SU-DHL-6 (cell line): ENCODE measurements around the gene CLCA2.

Experiments
- H2AFZ ChIP-seq: fragments of 200-600 bp; sonication (generic); 2 replicates; pipeline ENCODE4 v1.6.1; 2014; ENCODE audit warnings: low read depth, mild to moderate bottlenecking, moderate library complexity, mixed read lengths, antibody characterized with exemption, low read length; ENCODE audit not compliant: severe bottlenecking
- H3F3A ChIP-seq: fragments of 200-600 bp; shearing (Covaris generic); 2 replicates; pipeline ENCODE4 v1.6.0; 2016; ENCODE audit warnings: antibody characterized with exemption, mild to moderate bottlenecking; ENCODE audit not compliant: insufficient read depth
- H3K27ac ChIP-seq: fragments of 200-600 bp; sonication (generic); 2 replicates; pipeline ENCODE4 v1.5.1; 2016; ENCODE audit warnings: low read depth, mild to moderate bottlenecking, low read length, moderate library complexity, mixed read lengths
- H3K27me3 ChIP-seq: fragments of 200-600 bp; sonication (generic), shearing (Covaris generic); 2 replicates; pipeline ENCODE4 v1.6.0; 2014; ENCODE audit warnings: mild to moderate bottlenecking, low read length
- H3K36me3 ChIP-seq: fragments of 200-600 bp; sonication (generic); 2 replicates; pipeline ENCODE4 v1.6.1; 2014; ENCODE audit warnings: mild to moderate bottlenecking, low read length, mixed read lengths
- H3K4me2 ChIP-seq: fragments of 300-600, 200-600 bp; shearing (Covaris generic), sonication (generic); 2 replicates; pipeline ENCODE4 v1.6.0; 2014; ENCODE audit warnings: low read length, low read depth, mild to moderate bottlenecking; ENCODE audit not compliant: poor library complexity, severe bottlenecking
- H3K4me3 ChIP-seq: fragments of 200-600 bp; sonication (generic); 2 replicates; pipeline ENCODE4 v1.5.1; 2014; ENCODE audit warnings: antibody characterized with exemption, low read length, mild to moderate bottlenecking, mixed read lengths; ENCODE audit not compliant: insufficient read depth, poor library complexity, severe bottlenecking
- H3K79me2 ChIP-seq: fragments of 200-600 bp; sonication (generic); 2 replicates; pipeline ENCODE4 v1.6.1; 2014; ENCODE audit warnings: mild to moderate bottlenecking, low read length, moderate library complexity; ENCODE audit not compliant: insufficient read depth
- H3K9ac ChIP-seq: fragments of 200-600 bp; sonication (generic); 2 replicates; pipeline ENCODE4 v1.7.0; 2014; ENCODE audit warnings: mild to moderate bottlenecking, low read length
- H3K9me2 ChIP-seq: fragments of 200-600 bp; sonication (generic); replicated peaks from 2 replicates; pipeline ENCODE4 v1.6.1; 2014; ENCODE audit warnings: low read length; ENCODE audit not compliant: insufficient read depth
- H3K9me3 ChIP-seq: fragments of 200-600 bp; sonication (generic); 2 replicates; pipeline ENCODE4 v1.6.1; 2014; ENCODE audit warnings: low read length, mixed read lengths; ENCODE audit not compliant: insufficient read depth
- H4K20me1 ChIP-seq: fragments of 200-600 bp; sonication (generic); 2 replicates; pipeline ENCODE4 v1.6.1; 2014; ENCODE audit warnings: low read depth, mild to moderate bottlenecking, antibody characterized with exemption, low read length, moderate library complexity, mixed read lengths
- CTCF ChIP-seq: fragments of 200-600 bp; sonication (generic); IDR thresholded peaks from one replicate; pipeline ENCODE4 v1.5.1; 2017; ENCODE audit warnings: antibody characterized with exemption, mild to moderate bottlenecking, low read length, moderate library complexity; ENCODE audit not compliant: insufficient read depth, poor library complexity, severe bottlenecking
- EZH2phosphoT487 ChIP-seq: fragments of 200-600 bp; sonication (generic), shearing (Covaris generic); conservative IDR thresholded peaks from 2 replicates; pipeline ENCODE4 v1.6.1; 2018; ENCODE audit warnings: mild to moderate bottlenecking, antibody characterized with exemption, low read length, moderate library complexity, mixed read lengths

CLCA2 gene

GRCh38 chr1:86419277-86419903 lies 4.6 kb upstream of the CLCA2 start:
- peak overlapping the region; percentile 83 for H2AFZ ChIP-seq
- no peak overlapping the region for H3K4me3 ChIP-seq

GRCh38 chr1:86421601-86422280 lies 2.2 kb upstream of the CLCA2 start:
- Histone ChIP-seq H3K4me3 (no peak overlapping the region), H3K27ac (no peak overlapping the region), H3K27me3 (no peaks in the 10 kb centered on the region), H3F3A (no peaks in the 10 kb centered on the region), H3K4me2 (no peak overlapping the region), H3K36me3 (no peaks in the 10 kb centered on the region), H2AFZ (no peak overlapping the region), H3K9me3 (no peaks in the 10 kb centered on the region), H3K79me2 (no peaks in the 10 kb centered on the region), H3K9ac (no peak overlapping the region), H4K20me1 (no peaks in the 10 kb centered on the region), H3K9me2 (no peaks in the 10 kb centered on the region)
- no peak for TF ChIP-seq CTCF
- no peak for TF ChIP-seq EZH2phosphoT487

More at GRCh38 chr1:86419277-86419903, 4.6 kb upstream of the CLCA2 start:
- H3K27me3 ChIP-seq = no peaks in the 10 kb centered on the region
- no peak overlapping the region for H3K9ac ChIP-seq
- H3K79me2 ChIP-seq = no peaks in the 10 kb centered on the region
- no peaks in the 10 kb centered on the region for H4K20me1 ChIP-seq
- H3F3A ChIP-seq = no peaks in the 10 kb centered on the region
- H3K9me2 ChIP-seq = no peaks in the 10 kb centered on the region
- H3K9me3 ChIP-seq = no peaks in the 10 kb centered on the region
- no peak overlapping the region for H3K27ac ChIP-seq
- H3K4me2 ChIP-seq = peak overlapping the region; percentile 39
- no peaks in the 10 kb centered on the region for H3K36me3 ChIP-seq
- TF ChIP-seq EZH2phosphoT487 (no peak), CTCF (peak; percentile 85)

GRCh38 chr1:86423473-86423872 lies 498 bp upstream of the CLCA2 start:
- Histone ChIP-seq H3K9me3 (no peaks in the 10 kb centered on the region), H2AFZ (no peak overlapping the region), H3F3A (no peaks in the 10 kb centered on the region), H3K4me3 (no peak overlapping the region), H3K36me3 (no peaks in the 10 kb centered on the region), H3K9ac (no peak overlapping the region), H3K4me2 (no peak overlapping the region), H3K27me3 (no peaks in the 10 kb centered on the region), H3K79me2 (no peaks in the 10 kb centered on the region), H4K20me1 (no peaks in the 10 kb centered on the region), H3K9me2 (no peaks in the 10 kb centered on the region), H3K27ac (no peak overlapping the region)
- TF ChIP-seq EZH2phosphoT487 (no peak), CTCF (no peak)
